ENCODE data around the gene TMEM69.

DNA sequence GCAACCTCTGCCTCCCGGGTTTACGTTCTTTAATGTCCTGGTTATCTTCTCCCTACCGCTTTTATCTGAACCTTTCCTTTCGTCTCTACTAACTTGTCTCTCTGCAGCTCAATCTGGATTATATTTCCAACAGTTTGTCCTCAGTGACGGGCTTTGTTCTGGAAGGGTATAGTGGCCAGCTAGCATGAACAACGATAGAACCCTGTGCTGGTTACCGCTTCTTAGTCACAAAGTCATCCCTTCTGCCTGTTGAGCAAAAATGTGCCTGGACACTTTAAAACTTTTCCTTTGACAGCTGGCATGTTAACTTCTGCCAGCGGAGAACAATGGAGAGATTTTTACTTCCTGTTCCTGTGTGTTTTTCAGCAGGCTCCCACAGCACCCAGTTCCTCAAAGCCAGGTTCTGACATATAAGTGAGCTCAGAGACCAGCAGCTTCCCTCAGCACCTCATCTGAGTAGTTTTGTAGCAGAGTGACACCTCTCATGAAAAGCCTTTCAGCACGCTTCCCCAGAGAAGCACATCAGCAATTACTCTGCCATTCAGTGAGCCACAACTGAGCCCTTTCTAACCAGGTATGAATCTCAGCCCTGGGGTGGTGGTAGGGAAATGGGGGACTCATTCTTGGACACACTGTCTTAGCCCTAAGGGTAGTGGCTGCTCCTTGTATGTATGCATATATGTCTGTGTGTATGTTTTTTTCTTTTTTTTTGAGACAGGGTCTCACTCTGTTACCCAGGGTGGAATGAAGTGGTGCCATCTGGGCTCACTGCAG, 40.5 kb upstream of the TMEM69 start:
- TF ChIP-seq, protein P1, sequence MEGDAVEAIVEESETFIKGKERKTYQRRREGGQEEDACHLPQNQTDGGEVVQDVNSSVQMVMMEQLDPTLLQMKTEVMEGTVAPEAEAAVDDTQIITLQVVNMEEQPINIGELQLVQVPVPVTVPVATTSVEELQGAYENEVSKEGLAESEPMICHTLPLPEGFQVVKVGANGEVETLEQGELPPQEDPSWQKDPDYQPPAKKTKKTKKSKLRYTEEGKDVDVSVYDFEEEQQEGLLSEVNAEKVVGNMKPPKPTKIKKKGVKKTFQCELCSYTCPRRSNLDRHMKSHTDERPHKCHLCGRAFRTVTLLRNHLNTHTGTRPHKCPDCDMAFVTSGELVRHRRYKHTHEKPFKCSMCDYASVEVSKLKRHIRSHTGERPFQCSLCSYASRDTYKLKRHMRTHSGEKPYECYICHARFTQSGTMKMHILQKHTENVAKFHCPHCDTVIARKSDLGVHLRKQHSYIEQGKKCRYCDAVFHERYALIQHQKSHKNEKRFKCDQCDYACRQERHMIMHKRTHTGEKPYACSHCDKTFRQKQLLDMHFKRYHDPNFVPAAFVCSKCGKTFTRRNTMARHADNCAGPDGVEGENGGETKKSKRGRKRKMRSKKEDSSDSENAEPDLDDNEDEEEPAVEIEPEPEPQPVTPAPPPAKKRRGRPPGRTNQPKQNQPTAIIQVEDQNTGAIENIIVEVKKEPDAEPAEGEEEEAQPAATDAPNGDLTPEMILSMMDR (IDR thresholded peaks at IDR 0.05) = no peak
- TF ChIP-seq POLR2A (IDR thresholded peaks at IDR 0.05) = no peak

Measured in testis (tissue), 2 donors.